Cardiac muscle cell (in vitro differentiated cells and primary cell): ENCODE data around the gene TRPM6. TPM values are rescaled to one million over a fixed set of nuclear protein-coding genes. Genes with fewer than 3 reads are reported as not detected.

Experiments used
- DNase-seq, 2 donors: peaks; one replicate each; pipeline versions ENCODE4 v3.0.0 to v3.0.0-alpha.2; 2010 to 2017; ENCODE audit warnings: low read depth in 1 of 2, low spot score in 1 of 2
- H3K27ac ChIP-seq: fragments of 200-600 bp; sonication (generic); 2 replicates; pipeline ENCODE4 v1.5.1; 2016
- H3K27me3 ChIP-seq: fragments of 200-600 bp; sonication (generic); 2 replicates; pipeline ENCODE4 v1.6.0; 2016; ENCODE audit warnings: control low read depth
- H3K36me3 ChIP-seq: fragments of 200-600 bp; sonication (generic); 2 replicates; pipeline ENCODE4 v1.5.1; 2016; ENCODE audit warnings: control low read depth
- H3K4me1 ChIP-seq: fragments of 200-600 bp; sonication (generic); 2 replicates; pipeline ENCODE4 v1.8.1; 2017; ENCODE audit warnings: low read depth, mild to moderate bottlenecking, mixed run types
- H3K4me3 ChIP-seq: fragments of 200-600 bp; sonication (generic); 2 replicates; pipeline ENCODE4 v1.5.1; 2016; ENCODE audit warnings: mild to moderate bottlenecking
- H3K9me3 ChIP-seq: fragments of 200-600 bp; sonication (generic); 2 replicates; pipeline ENCODE4 v1.5.1; 2017; ENCODE audit warnings: low read depth, mild to moderate bottlenecking, control low read depth
- CTCF ChIP-seq: IDR thresholded peaks from 2 replicates; pipeline ENCODE4 v1.5.1; 2012; ENCODE audit warnings: low read depth, mild to moderate bottlenecking, low read length
- polyA plus RNA-seq: library from polyadenylated mRNA; unstranded; fragments of >200 nt; fragmentation: Nextera tagmentation; extraction: Ambion mirVana; gene quantifications from 2 replicates; pipeline ENCODE4 v1.2.1, GENCODE V29; 2016
- total RNA-seq: library from RNA; depleted of rRNA; stranded (reverse); fragments of >200 nt; gene quantifications from 2 replicates; pipeline ENCODE4 v1.2.3, GENCODE V29; 2016

The TRPM6 gene
- total and polyA plus RNA-seq, 2 experiments from 2014 or later, result 0.06 TPM; not detected in 1

- Histone ChIP-seq H3K27me3 (no peaks in the 10 kb centered on the region), H3K36me3 (no peaks in the 10 kb centered on the region), H3K27ac (no peak overlapping the region), H3K4me1 (no peaks in the 10 kb centered on the region), H3K9me3 (no peaks in the 10 kb centered on the region), H3K4me3 (no peak overlapping the region)
- TF ChIP-seq CTCF, result no peak
- no peak for DNase-seq
These were observed 11.3 kb downstream of the TRPM6 start for GRCh38 chr9:74876382-74876949.

- Histone ChIP-seq H3K27me3 (no peaks in the 10 kb centered on the region), H3K9me3 (no peaks in the 10 kb centered on the region), H3K36me3 (no peaks in the 10 kb centered on the region), H3K27ac (no peak overlapping the region), H3K4me1 (no peaks in the 10 kb centered on the region), H3K4me3 (no peak overlapping the region)
- no peak for TF ChIP-seq CTCF
- DNase-seq, result no peak
These were observed 12.1 kb downstream of the TRPM6 start for GRCh38 chr9:74875656-74876055.

GRCh38 chr9:74874220-74874619, 13.5 kb downstream of the TRPM6 start:
- H3K27ac ChIP-seq, result no peak overlapping the region
- no peak for DNase-seq
- no peaks in the 10 kb centered on the region for H3K36me3 ChIP-seq
- no peaks in the 10 kb centered on the region for H3K27me3 ChIP-seq
- no peak for TF ChIP-seq CTCF
- H3K4me1 ChIP-seq, result no peaks in the 10 kb centered on the region
- no peaks in the 10 kb centered on the region for H3K9me3 ChIP-seq
- no peak overlapping the region for H3K4me3 ChIP-seq

GRCh38 chr9:74872619-74873233, 15.0 kb downstream of the TRPM6 start:
- TF ChIP-seq CTCF, result no peak
- Histone ChIP-seq H3K9me3 (no peaks in the 10 kb centered on the region), H3K27ac (no peak overlapping the region), H3K4me1 (no peaks in the 10 kb centered on the region), H3K4me3 (no peak overlapping the region), H3K36me3 (no peaks in the 10 kb centered on the region), H3K27me3 (no peaks in the 10 kb centered on the region)
- DNase-seq, result no peak

- no peak for DNase-seq
- no peak for TF ChIP-seq CTCF
These were observed 20.2 kb downstream of the TRPM6 start for GRCh38 chr9:74867483-74867882.

More at GRCh38 chr9:74867483-74867882, 20.2 kb downstream of the TRPM6 start:
- Histone ChIP-seq H3K4me1 (no peaks in the 10 kb centered on the region), H3K36me3 (no peaks in the 10 kb centered on the region), H3K27ac (no peak overlapping the region), H3K4me3 (no peak overlapping the region), H3K9me3 (no peaks in the 10 kb centered on the region), H3K27me3 (no peaks in the 10 kb centered on the region)
